HG02759 (cell line): ENCODE results near the gene TOM1L2.

ENCODE experiments used
- ATAC-seq: cut with Tn5 transposase; IDR thresholded peaks from one replicate; pipeline ENCODE4 v1.9.1; 2021; ENCODE audit warnings: mild to moderate bottlenecking, moderate library complexity; ENCODE audit not compliant: unreplicated experiment

The TOM1L2 gene

DNA sequence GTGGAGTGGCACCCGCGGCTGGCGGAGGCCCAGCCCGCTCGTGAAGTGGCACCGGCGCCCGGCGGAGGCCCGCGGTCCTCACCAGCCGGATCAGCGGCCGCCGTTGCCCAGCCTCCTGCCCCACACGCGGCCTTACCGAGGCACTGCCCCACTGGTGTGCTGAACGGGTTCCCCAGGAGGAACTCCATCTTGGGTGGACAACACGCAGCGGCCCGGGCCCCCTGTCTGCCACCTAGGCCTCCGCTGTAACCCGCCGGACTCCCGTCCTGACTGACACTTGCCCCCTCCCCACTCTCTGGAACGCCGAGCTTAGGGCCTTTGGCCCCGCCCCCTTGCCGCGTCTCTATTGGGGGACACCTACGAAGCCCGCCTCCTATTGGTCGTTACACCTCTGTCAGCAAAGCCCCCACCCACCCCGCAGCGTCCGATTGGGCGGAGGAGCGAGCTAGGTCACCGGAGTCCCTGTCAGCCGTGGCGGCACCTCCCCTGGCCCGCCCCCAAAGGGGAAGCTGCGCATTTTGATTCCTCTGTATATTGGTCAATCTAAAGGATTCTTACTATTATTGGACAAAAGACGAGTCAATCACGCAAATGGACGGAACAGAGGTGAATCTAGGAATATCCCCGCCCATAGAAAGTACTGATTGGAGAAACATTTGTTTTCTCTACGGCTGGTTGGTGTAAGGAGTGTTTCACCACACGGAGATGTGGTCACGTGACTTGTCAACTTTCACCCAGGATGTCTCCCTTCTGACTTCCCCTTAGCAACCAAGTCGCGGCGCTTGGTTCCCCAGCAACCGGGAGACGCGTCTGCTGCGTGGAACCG is at the start of gene TOM1L2, which contains the start of gene DRC3:
TOM1L2 (minus strand) TSS at position 275 of the 826 bp plus-strand sequence; CDS start at position 188, 87 bp downstream.
DRC3 (plus strand) TSS at position 737 of the 826 bp plus-strand sequence. CDS start 4,737 bp downstream, outside the sequence.
- ATAC-seq: peak; percentile 87

GRCh38 chr17:18021372-18021771 is 49.2 kb upstream of the TOM1L2 start:
- no peak for ATAC-seq

- ATAC-seq: no peak
These were observed 48.8 kb upstream of the TOM1L2 start for GRCh38 chr17:18020971-18021370.

GRCh38 chr17:18019838-18020154 is 47.6 kb upstream of the TOM1L2 start:
- no peak for ATAC-seq

DNA sequence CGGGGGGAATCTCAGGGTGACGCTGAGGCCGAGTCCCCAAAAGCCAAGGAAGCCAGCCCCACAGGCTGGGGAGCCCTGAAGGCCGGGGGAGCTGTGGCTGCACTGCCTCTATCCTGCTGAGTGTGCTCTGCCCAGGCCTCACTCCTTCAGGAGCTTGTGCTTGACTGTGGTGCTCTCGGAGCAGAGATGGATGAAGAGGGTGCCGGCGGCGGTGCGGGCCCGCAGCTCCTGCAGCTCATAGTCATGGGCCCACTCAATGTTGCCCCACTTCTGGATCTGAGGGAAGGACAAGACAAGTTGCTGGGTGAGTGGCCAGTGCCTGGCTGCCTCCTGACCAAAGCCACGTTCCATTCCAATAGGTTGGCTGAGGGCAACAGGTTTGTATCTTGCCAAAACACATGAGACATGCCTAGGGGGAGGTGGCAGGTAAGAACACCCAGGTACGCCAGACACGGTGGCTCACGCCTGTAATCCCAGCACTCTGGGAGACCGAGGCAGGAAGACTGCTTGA is 46.3 kb upstream of the TOM1L2 start:
- ATAC-seq: no peak

DNA sequence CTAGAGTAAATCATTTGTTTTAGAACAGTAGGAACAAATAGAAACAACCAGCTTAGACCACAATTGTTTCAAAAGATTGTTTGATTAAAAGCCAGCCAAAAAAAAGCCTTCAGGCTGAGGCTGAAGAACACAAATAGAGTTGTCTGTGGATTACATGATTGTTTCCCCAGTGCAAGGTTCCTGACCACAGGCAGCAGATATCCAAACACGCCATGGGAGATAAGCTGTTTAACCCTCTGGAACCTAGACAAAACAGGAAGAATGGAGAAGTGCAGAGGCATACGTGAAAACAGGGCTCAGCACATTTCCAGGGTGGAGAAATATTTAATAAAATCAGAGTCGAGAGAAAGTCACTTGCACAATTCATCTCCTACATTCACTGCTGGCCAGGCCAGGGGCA is 45.8 kb upstream of the TOM1L2 start:
- no peak for ATAC-seq

GRCh38 chr17:18016426-18016825 is 44.2 kb upstream of the TOM1L2 start:
- no peak for ATAC-seq

DNA sequence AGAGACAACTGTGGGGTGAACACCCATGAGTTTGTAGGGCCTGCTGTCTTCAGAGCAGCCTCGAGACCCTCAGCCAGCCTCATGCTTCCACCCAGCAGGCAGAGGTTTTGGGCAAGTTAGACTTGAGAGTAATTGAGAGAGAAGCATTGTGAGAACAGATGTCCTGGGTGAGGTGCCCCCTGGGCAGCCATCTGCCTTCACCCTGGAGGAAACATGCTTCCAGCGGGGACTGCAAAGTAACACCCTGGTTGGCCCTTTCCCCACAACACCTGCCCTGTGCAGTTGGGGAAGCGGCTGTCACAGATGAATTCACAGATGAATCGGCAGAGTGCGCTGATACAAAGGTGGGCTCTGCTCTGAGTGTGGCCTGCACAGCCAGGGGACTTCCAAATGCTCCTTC is 43.4 kb upstream of the TOM1L2 start:
- ATAC-seq: no peak

DNA sequence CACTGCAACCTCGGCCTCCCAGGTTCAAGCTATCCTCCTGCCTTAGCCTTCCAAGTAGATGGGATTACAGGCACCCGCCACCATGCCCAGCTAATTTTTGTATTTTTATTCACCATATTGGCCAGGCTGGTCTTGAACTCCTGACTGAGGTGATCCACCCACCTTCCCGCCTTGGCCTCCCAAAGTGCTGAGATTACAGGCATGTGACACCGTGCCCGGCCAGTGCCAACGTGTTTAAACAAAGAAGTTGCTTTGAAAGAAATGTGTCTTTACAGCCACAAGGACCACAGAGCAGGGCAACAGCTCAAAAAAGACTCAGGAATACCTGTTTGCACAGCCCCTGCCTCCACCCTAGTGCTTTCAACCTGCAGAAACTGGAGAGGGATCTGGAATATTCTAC is 41.8 kb upstream of the TOM1L2 start:
- no peak for ATAC-seq

GRCh38 chr17:18011286-18011685 is 39.1 kb upstream of the TOM1L2 start:
- ATAC-seq: no peak

GRCh38 chr17:18009609-18010420 is 37.6 kb upstream of the TOM1L2 start:
- no peak for ATAC-seq

DNA sequence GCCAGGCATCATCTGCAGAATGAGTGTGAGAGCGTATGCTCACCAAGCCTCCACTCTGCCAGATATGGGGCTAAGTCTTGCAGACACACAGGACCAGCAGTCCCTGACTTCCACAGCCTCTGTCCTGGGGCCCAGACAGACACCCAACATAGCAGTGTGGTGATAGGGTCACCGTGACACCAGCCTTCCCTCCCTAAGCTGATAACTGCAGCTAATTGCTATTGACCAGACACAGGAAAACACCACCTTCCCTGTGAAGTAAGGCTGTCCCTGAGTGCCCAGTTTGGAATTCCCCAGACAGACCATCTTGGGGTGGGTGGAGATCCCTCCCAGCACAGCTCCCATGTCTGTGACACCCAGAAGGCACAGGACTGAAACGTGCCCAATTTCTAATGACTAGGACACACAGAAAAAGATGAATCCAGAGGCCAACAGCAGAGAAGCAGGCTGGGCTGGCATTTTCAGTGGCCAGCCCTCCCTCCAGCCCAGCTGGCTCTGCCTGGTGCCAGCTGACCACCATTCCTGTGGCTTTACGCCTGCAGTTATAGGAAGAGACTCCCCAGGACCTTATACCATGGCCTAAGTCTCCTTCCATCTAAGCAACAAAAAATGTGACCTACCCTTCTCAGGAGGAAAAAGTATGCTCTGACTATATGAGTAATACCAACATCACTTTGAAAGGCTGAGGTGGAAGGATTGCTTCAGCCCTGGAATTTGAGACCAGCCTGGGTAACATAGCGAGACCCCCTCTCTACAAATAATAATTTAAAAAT is 36.5 kb upstream of the TOM1L2 start:
- no peak for ATAC-seq

- ATAC-seq: no peak
These were observed 34.5 kb upstream of the TOM1L2 start for GRCh38 chr17:18006495-18007239.

GRCh38 chr17:18005496-18005895 is 33.3 kb upstream of the TOM1L2 start:
- ATAC-seq: no peak

- ATAC-seq: no peak
These were observed 32.7 kb upstream of the TOM1L2 start for GRCh38 chr17:18004884-18005305.

GRCh38 chr17:18004345-18004744 is 32.1 kb upstream of the TOM1L2 start:
- ATAC-seq: no peak

GRCh38 chr17:18002171-18002570 is 30.0 kb upstream of the TOM1L2 start:
- ATAC-seq: no peak

- ATAC-seq: no peak
These were observed 27.8 kb upstream of the TOM1L2 start for GRCh38 chr17:18000030-18000408.

- ATAC-seq: no peak
These were observed 27.3 kb upstream of the TOM1L2 start for GRCh38 chr17:17999364-18000029.

- no peak for ATAC-seq
These were observed 26.7 kb upstream of the TOM1L2 start for GRCh38 chr17:17998934-17999333.
